GM15510 (cell line): ENCODE data around the gene PRPF19.

ENCODE experiments used
- POLR2A ChIP-seq: IDR thresholded peaks from 3 replicates; pipeline ENCODE4 v1.6.1; 2011; ENCODE audit warnings: borderline replicate concordance; ENCODE audit not compliant: insufficient read length; ENCODE audit errors: extremely low read depth

Gene PRPF19

GRCh38 chr11:60879971-60880588 lies 26.3 kb downstream of the PRPF19 start:
- no peak for TF ChIP-seq POLR2A

DNA sequence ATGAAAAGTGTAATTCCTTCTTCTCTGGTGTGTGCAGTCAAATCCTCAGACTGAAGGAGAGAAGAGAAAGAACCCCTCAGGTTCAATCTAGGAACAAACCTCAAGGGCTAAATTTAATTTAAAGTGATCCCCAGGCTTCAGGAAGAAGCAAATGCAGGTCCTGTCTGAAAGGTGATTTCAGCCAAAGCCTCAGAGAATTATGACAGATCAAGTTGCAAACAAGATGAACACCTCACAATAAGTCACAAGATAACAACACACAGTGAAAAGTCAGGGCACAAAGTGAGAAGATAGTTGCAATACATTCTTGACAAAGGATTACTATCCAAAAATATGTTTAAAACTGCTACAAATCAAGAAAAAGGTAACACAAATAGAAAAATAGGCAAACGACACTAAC lies 27.3 kb downstream of the PRPF19 start:
- TF ChIP-seq POLR2A = no peak

DNA sequence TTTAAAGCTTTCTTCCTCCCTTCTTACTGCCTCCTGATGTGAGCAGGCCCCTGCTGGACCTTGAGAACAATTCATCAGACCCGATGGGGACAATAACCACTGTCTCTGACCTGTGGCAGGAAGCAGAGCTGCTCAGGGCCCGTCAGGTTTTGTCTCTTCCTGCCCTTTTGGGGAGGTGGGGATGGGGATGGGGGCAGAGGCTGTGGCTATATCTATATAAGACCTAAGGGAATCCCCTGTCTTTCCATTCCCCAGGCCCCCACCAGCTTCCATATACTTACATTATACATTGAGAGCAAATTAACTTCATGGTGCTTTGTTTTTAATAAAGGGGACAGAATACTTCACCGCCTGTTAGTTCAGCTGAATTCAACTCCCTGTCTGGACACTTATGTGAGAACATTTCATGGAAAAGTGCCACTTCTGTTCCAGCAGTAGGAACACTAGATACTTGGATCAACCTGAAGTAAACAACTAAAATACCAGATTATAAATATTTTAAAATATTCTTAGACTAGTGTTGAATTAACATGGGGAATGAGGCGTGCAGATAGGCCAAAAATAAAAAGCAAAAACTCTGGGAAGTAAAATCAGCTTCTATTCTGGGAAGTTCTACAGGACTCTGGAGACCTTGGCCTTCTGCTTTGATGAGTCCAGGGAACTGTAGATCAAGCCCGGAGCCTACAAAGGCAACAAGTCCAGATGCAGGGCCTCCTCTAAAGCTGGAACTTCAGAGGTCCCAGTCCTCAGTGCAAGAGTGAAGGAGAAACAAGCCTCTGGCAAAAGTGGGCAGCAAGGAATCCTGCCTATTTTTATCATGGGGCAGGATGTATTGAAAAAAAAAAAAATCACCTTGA lies 27.9 kb downstream of the PRPF19 start:
- no peak for TF ChIP-seq POLR2A

DNA sequence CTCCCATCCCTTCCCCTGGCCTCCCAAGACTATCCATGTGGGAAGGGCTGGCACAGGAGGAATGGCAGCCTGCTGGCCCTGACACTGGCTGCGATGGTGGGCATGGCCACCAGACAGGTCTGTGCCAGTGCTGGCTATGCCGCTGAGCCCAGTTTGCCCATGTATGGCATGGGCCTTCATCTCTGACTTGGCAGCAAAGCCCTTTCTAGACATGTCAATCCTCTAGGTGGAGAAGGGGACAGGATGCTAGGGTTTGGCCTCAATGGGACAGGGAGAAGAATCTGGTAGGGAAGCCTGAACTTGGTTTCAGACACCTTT lies 30.3 kb downstream of the PRPF19 start:
- no peak for TF ChIP-seq POLR2A

DNA sequence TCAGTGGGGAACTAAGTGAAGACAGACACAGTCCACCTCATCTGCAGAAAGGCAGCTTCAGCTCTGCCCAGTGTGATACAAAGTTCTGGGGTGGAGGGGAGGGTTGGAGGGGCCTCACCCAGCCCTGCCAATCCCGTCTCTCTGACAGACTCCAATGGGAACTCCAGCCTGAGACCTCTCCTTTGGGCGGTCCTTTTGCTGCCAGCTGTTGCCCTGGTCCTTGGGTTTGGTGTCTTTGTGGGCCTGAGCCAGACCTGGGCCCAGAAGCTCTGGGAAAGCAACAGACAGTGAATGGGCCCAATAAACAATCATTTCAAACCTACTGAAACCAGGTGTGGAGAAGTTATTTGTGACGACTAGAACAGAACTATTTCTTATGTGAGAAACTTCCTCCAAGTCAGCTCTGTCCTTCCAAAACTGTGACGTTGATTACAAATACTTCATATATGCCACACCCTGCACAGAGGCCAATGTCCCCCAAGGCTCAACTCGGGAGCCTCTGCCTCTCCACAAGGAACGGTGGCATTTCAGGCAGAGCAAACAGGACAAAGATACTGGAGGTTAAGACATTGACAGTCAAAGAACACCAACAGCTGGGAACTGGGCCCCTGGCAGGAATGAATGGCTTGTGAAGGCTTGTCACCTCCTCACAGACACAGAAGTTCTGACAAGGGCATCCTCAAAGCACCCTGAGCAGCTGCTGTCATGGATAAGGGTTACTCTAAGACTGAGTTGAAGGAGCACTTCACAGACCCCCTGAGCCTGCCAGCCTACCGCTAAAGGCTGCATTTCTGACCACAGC lies 30.8 kb downstream of the PRPF19 start:
- TF ChIP-seq POLR2A = no peak

GRCh38 chr11:60874421-60875365 lies 31.7 kb downstream of the PRPF19 start:
- no peak for TF ChIP-seq POLR2A

DNA sequence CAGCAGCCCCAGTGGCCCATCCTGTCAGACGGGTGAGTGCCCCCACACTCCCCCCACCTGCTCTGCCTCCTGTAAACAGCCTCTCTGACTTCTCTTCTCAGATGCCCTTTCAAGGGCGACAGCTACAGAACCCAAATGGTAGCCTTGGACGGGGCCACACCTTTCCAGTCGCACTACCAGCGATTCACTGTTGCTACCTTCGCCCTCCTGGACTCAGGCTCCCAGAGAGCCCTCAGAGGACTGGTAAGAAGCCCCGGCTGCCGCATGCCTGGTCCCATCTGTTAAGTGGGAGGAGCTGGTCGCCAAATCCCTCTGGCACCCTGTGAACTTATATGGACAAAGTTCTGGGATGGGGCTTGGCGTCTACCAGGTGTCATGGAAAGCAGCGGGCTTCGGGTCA lies 32.9 kb downstream of the PRPF19 start:
- TF ChIP-seq POLR2A = no peak

- no peak for TF ChIP-seq POLR2A
Observed at GRCh38 chr11:60872961-60873524, 33.3 kb downstream of the PRPF19 start.

GRCh38 chr11:60872124-60872960 lies 34.0 kb downstream of the PRPF19 start:
- no peak for TF ChIP-seq POLR2A

DNA sequence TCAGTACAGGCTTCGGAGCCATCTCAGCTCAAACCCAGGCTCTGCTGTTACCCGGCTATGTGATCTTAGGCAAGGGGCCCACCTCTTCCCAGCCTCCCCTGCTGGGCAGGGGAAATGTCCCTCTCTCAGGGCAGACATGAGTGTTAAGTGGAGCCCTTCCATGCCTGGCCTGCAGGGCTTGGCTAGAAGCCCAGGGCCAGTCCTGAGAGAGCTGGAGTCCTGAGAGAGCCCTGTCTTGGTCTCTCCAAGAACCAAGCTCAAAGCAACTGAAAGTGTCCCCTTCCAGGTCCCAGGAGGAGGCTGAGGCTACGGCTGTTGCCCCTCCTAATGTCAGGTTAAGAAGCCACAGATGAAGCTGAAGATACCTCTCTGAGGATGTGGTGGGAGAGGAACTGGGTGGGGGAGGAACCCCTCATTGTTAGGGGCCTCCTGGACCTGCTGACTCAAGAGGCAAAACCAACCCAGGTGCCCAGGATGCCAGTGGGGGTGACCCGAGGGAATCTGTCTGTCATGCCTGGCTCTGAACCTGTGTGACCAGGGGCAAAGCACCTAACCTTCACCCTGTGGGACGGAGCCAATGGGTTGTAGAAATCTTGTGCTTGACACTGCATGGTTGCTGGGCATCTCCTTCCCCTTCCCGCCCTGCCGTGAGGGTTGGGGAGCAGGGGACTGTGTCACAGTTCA lies 34.9 kb downstream of the PRPF19 start:
- TF ChIP-seq POLR2A = no peak

GRCh38 chr11:60870733-60871377 lies 35.5 kb downstream of the PRPF19 start:
- TF ChIP-seq POLR2A = no peak

GRCh38 chr11:60870276-60870675 lies 36.1 kb downstream of the PRPF19 start:
- TF ChIP-seq POLR2A = no peak
